Epithelial cell of esophagus (primary cell): ENCODE data around the gene CFAP298.

Experiments used
- DNase-seq: peaks from one replicate; pipeline ENCODE4 v3.0.0; 2010; ENCODE audit warnings: low read depth
- H3K4me3 ChIP-seq: 2 replicates; pipeline ENCODE4 v1.5.1; 2011; ENCODE audit warnings: mild to moderate bottlenecking, low read length, control low read depth
- TF ChIP-seq, protein P1 (sequence below): IDR thresholded peaks from 2 replicates; pipeline ENCODE4 v1.5.1; 2011; ENCODE audit warnings: low read depth, mild to moderate bottlenecking, low read length, control low read depth, inconsistent platforms; ENCODE audit not compliant: insufficient read depth; ENCODE audit errors: missing control alignments

The CFAP298 gene

GRCh38 chr21:32558106-32558505, 54.1 kb downstream of the CFAP298 start:
- no peak for DNase-seq
- TF ChIP-seq, protein P1, sequence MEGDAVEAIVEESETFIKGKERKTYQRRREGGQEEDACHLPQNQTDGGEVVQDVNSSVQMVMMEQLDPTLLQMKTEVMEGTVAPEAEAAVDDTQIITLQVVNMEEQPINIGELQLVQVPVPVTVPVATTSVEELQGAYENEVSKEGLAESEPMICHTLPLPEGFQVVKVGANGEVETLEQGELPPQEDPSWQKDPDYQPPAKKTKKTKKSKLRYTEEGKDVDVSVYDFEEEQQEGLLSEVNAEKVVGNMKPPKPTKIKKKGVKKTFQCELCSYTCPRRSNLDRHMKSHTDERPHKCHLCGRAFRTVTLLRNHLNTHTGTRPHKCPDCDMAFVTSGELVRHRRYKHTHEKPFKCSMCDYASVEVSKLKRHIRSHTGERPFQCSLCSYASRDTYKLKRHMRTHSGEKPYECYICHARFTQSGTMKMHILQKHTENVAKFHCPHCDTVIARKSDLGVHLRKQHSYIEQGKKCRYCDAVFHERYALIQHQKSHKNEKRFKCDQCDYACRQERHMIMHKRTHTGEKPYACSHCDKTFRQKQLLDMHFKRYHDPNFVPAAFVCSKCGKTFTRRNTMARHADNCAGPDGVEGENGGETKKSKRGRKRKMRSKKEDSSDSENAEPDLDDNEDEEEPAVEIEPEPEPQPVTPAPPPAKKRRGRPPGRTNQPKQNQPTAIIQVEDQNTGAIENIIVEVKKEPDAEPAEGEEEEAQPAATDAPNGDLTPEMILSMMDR = no peak
- no peak overlapping the region for H3K4me3 ChIP-seq

DNA sequence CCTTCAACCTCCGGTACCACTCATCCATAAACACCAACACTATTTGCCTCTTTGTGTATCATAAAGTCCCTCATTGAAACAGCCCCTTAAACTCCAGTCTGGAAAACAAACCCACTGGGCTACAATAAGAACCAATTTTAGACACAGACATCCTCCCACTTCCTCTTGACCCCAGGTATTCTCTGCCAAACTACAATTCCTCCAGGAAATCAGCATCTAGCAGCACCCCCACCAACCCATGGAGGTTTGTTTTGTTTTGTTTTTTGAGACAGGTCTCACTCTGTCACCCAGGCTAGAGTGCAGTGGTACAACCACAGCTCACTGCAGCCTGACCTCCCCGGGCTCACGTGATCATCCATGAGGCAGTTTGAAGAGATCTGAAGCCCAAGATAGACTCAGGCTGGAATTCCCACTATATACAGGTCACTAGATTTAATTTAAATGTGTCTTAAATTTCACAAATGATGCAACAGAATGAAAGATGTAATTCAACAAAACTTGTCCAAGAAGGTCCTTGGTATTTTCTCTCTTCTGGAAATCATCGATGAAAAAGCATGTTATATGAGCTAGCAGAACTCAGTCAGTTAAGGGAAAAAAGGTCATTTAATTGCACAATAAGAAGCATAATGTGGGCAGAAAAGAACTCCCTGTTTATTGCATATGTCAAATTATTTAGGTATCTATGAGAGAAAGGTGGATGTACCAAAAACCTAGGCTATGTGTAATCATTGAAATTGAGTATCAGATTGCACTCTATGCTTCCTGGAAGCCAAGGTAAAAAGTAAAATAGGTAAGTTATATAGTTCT, 57.1 kb downstream of the CFAP298 start:
- no peak for DNase-seq
- TF ChIP-seq, protein P1 = no peak
- H3K4me3 ChIP-seq = no peak overlapping the region

GRCh38 chr21:32549886-32550285, 62.3 kb downstream of the CFAP298 start:
- TF ChIP-seq, protein P1 = no peak
- no peak for DNase-seq
- H3K4me3 ChIP-seq = no peak overlapping the region

GRCh38 chr21:32549440-32549839, 62.7 kb downstream of the CFAP298 start:
- DNase-seq = no peak
- H3K4me3 ChIP-seq = no peak overlapping the region
- TF ChIP-seq, protein P1 = no peak
